ENCODE measurements around the gene CNN3.

Gene CNN3

DNA sequence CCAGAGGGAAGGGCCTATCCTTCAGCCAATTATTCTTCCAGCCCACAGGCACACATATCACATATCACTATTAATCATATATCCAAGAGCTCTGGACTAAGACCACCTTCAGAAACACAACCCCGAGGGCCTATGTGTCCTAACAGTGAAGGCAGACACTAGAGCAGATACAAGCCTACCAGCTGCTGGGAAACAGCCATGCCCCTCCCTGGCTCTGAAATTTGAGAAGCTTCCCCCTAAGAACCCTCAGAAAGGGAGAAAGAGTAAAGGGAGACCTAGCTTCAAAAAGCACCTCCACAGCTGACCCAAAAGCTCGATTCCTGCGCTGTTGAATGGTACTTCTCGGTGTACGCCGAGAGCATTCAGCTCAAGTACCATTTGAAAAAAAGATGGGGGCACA, 17.4 kb downstream of the CNN3 start:
- no peak for DNase-seq (ENCODE audit: low read depth)
- TF ChIP-seq, protein P1, sequence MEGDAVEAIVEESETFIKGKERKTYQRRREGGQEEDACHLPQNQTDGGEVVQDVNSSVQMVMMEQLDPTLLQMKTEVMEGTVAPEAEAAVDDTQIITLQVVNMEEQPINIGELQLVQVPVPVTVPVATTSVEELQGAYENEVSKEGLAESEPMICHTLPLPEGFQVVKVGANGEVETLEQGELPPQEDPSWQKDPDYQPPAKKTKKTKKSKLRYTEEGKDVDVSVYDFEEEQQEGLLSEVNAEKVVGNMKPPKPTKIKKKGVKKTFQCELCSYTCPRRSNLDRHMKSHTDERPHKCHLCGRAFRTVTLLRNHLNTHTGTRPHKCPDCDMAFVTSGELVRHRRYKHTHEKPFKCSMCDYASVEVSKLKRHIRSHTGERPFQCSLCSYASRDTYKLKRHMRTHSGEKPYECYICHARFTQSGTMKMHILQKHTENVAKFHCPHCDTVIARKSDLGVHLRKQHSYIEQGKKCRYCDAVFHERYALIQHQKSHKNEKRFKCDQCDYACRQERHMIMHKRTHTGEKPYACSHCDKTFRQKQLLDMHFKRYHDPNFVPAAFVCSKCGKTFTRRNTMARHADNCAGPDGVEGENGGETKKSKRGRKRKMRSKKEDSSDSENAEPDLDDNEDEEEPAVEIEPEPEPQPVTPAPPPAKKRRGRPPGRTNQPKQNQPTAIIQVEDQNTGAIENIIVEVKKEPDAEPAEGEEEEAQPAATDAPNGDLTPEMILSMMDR (conservative IDR thresholded peaks at IDR 0.05; ENCODE audit: low read depth, low read length) = no peak
- no peak overlapping the region for H3K4me3 ChIP-seq (ENCODE audit: low read depth, low read length)

DNA sequence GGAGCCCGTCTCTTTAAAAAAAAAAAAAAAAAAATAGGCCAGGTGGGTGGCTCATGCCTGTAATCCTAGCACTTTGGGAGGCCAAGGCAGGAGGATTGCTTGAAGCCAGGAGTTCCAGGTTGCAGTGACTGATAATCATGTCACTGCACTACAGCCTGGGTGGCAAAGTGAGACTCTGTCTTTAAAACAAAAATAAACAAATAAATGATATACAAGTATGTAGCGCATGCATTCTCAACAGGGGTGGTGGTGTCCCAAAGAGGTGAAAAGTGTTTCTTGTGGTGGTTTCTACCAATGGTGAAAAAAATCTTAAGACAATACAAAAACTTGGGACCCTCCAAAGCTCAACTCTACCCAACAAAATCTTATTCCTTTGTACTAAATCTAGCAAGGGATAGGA, 17.9 kb downstream of the CNN3 start:
- DNase-seq (ENCODE audit: low read depth) = no peak
- TF ChIP-seq, protein P1 (conservative IDR thresholded peaks at IDR 0.05; ENCODE audit: low read depth, low read length) = no peak
- H3K4me3 ChIP-seq (ENCODE audit: low read depth, low read length) = no peak overlapping the region

DNA sequence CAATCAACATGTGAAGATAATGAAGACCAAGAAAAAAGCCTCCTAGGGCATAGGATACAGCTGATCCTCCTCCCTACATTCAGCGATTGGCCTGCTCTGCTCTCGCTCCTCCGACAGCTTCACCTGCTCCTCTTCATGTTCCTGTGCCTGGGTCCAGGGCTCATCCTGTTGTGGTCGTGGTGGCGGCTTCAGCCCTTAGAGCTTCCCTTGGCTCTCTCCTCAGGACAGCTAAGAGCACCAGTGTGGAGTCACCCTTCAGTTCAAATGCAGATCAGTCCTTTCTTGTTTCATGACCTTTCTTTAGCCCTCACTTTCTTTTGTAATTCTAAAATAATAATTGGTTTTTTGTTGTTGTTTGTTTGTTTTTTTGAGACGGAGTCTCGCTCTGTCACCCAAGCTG, 18.7 kb downstream of the CNN3 start:
- H3K4me3 ChIP-seq (ENCODE audit: low read depth, low read length) = no peak overlapping the region
- TF ChIP-seq, protein P1 (conservative IDR thresholded peaks at IDR 0.05; ENCODE audit: low read depth, low read length) = no peak
- no peak for DNase-seq (ENCODE audit: low read depth)

DNA sequence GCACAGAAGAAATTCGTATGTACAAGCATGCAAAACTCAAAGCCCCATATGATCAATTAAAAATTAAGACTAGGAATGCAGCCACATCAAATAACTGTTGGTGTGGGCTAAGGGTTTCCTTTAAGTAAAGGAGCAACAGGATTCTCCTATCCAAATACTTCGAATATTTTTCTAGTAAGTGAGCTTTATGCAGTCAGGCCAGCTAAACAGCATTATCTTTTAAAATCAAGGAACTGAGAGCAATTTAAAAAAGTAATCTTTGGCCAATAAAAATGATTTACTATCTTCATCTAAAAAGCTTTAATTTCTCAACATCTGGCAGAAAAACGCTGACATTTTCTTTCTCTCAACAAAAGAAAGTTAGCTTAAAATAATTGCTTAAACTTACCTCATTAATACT, 19.8 kb downstream of the CNN3 start:
- TF ChIP-seq, protein P1 (conservative IDR thresholded peaks at IDR 0.05; ENCODE audit: low read depth, low read length) = no peak
- no peak overlapping the region for H3K4me3 ChIP-seq (ENCODE audit: low read depth, low read length)
- no peak for DNase-seq (ENCODE audit: low read depth)

DNA sequence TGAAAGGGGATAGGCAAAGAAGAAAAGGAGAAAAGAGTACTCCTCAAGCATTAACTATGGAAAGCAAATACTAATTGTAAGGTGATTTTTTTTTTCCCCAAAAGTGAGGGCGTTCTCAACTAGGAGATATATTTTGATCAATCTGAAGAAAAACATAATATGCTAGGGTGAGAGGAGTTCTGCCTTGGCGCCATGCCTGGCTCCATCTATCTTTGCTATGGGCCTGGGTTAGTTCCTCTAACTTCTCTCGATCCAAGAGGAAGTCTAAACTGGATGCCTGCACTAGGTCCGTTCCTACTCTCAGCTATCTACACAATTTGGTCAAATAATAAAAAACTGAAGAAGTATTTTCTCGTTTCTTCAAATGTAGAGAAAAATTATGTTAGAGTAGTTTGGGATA, 20.5 kb downstream of the CNN3 start:
- TF ChIP-seq, protein P1 (conservative IDR thresholded peaks at IDR 0.05; ENCODE audit: low read depth, low read length) = no peak
- DNase-seq (ENCODE audit: low read depth) = no peak
- H3K4me3 ChIP-seq (ENCODE audit: low read depth, low read length) = no peak overlapping the region

DNA sequence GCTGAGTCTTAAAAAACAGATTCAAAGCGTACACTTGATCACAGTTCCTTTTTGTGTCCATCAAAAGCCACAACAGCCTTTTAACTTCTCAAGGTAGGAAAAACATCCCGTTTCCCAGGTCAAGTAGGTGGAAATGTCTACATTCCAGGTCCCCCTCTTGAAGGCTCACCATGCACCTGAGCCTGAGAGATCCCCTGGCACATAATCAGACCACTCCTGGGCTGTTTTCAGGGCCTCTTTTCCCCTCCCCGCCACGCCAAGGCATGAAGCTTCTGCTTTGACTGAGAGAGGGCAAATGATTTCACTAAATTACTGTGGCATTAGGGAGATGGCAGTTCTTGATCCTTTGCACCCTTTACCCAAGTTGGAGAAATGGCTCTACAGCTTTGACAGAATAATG, 21.7 kb downstream of the CNN3 start:
- TF ChIP-seq, protein P1 (conservative IDR thresholded peaks at IDR 0.05; ENCODE audit: low read depth, low read length) = no peak
- DNase-seq (ENCODE audit: low read depth) = no peak

DNA sequence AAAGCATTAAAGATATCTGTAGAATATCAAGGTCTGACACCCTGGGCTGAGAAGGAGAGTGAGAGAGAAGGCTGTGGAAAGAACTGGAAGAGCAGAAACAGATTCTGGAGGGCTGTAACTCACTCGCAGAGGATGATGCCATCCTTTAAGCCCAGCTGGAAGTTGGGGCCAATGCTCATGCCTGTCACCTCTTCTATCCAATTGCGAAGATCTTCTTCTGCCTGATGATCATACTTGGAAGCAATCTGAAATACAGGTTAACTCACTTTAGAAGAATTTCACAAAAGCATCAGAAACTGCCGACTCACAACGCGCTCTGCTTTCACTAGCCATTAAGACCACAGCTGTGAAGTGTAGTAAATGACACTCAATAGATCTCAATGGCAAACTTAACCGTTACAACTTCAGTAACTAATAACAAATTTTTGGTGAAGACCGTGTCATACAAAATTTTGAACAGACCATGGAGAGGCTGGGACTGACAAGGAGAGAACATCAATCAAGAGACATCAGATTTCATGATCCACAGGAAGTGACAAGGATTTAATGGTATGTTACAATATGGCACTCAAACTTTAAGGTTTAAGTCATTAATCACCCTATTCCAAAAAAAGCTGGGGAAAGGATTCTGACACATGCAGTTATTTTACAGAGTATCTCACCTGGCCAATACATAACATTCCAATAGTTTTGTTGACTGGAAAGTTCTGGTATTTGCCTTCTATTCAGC, 23.5 kb downstream of the CNN3 start:
- DNase-seq (ENCODE audit: low read depth) = no peak
- no peak overlapping the region for H3K4me3 ChIP-seq (ENCODE audit: low read depth, low read length)
- TF ChIP-seq, protein P1 (conservative IDR thresholded peaks at IDR 0.05; ENCODE audit: low read depth, low read length) = no peak

More for the DNA sequence above, 21.7 kb downstream of the CNN3 start:
- H3K4me3 ChIP-seq (ENCODE audit: low read depth, low read length) = no peak overlapping the region

Data from choroid plexus epithelial cell (primary cell).